ENCODE data around the gene C17orf113.

The C17orf113 gene

GRCh38 chr17:42072323-42073187, 22.2 kb upstream of the C17orf113 start:
- DNase-seq (ENCODE audit: low spot score): no peak

DNA sequence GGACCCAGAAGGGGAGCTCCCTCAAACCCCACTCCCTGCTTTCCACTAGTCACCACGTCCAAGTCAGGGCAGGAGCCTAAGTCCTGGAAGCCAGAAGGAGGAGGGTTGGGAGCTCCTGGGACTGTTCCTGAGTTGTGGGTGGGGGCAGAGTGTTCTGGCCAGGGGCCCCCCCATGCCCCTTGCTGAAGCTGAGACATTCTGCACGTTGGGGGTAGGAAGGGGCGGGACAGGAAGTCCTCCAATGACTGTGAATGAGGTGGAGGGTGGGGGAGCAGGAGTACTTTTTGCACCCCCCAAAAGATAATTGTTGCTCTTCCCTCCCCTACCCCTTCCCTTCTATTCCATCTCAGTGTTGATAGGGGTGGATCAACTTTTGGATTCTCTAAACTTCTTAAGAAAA, 21.4 kb upstream of the C17orf113 start:
- no peak for DNase-seq (ENCODE audit: low spot score)

DNA sequence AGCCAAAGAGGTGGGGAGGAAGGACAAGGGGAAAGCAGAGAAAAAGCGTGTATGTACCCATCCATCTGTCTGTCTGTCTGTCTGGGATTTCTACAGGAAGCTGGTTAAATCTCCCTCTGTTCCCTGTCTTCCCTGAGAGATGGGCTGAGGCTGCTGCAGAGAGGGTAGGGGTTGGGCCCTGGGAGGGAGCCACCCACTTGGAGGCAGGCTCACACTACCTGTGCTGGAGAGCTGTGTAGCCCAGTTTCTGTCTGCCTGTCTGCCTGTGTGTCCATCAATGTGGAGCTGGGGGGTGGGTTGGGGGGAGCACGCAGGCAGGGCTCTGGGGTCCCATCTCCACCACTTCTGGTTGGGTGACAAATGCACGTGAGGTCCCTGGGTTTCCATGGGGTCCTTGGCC, 18.6 kb upstream of the C17orf113 start:
- DNase-seq (ENCODE audit: low spot score): no peak

- peak; percentile 96 for DNase-seq (ENCODE audit: low spot score)
Observed at GRCh38 chr17:42067371-42068091, 17.1 kb upstream of the C17orf113 start.

GRCh38 chr17:42065201-42065600, 14.8 kb upstream of the C17orf113 start:
- no peak for DNase-seq (ENCODE audit: low spot score)

GRCh38 chr17:42062681-42063080, 12.3 kb upstream of the C17orf113 start:
- no peak for DNase-seq (ENCODE audit: low spot score)

DNA sequence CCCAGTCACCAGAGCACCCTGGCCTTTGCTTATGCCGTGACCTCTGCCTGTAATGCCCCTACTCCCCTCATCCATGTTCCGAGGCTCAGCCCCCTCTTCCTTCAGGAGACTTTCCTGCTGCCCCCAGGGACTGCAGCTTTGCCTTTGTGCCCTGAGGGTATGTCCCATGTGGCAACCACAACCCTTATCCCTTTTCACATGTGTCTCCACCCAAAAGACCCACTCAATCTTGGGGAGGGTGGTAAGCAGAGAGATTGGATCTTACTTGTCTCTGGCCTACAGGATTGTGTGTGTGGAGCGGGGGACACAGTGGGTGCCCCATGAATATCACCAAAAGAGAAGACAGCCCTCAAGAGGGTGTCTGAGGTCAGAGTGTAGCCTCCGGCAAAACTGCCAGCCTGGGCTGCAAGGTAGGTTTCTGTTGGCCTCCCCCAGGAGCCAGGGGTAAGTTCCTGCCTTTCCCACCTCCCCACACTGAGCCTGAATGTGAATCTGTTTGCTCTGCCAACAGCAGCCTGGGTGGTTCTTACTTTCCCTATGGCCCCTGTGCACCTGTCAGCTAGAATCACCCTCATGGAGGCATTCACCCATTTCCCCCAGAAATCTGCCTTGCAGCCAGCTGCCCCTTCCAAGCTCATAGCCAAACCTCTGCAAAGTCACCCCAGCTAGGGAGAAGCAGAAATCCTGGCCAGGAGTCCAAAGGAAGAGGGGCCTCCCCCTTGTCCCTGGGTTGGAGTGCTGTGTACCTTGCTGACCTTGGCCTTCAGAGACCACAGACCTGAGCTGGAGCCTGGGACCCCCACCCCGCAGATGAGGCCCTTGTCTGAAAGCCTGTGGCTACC, 11.5 kb upstream of the C17orf113 start:
- DNase-seq (ENCODE audit: low spot score): no peak

DNA sequence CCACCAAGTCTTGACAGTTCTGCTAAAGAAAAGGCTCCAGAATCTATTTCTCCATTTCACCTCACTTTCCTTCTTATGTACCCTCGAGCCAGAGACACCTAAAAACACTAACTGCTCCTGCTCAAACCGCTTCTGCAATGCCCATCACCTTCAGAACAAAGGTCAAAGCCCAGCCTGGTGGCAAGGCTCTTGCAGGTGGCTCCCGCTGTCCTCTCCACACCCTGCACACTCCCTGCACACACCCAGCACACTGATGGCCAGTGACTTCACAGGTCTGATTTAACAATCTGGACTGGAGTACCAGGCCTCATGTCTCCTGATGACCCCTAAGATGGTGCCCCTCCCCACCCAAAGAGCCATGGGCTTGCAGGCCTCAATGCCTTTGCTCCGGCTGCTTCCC, 9.8 kb upstream of the C17orf113 start:
- DNase-seq (ENCODE audit: low spot score): no peak

GRCh38 chr17:42059815-42060214, 9.4 kb upstream of the C17orf113 start:
- DNase-seq (ENCODE audit: low spot score): no peak

DNA sequence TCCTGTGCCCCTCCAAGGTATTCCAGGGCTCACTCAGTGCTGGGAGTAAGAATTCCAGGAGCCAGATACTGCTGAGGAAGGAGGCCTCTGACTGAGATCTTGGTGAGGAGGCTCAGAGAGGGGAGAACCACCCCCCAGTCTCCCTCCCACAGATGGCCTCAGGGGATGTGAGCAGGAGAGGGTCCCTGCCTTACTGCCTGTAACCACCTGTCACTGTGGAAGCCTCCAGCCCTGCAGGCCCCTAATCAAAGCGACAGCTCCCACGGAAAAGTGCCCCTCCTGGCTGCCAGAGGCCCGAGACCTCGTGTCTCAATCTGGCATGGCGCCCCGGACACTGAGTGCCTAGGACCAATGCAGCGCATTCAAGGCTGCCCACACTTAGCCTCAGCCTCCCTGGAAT, 7.7 kb upstream of the C17orf113 start:
- no peak for DNase-seq (ENCODE audit: low spot score)

DNA sequence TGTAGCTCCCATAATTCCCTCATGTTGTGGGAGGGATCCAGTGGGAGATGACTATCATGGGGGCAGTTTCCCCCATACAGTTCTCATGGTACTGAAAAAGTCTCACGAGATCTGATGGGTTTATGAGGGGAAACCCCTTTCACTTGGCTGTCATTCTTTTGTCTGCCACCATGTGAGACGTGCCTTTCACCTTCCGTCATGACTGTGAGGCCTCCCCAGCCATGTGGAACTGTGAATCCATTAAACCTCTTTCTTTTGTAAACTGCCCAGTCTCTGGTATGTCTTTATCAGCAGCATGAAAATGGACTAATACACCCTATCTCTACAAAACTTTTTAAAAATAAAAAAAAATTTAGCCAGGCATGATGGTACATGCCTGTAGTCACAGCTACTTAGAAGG, 6.2 kb upstream of the C17orf113 start:
- DNase-seq (ENCODE audit: low spot score): no peak

GRCh38 chr17:42055496-42055895, 5.1 kb upstream of the C17orf113 start:
- DNase-seq (ENCODE audit: low spot score): no peak

- DNase-seq (ENCODE audit: low spot score): no peak
Observed at GRCh38 chr17:42055027-42055426, 4.6 kb upstream of the C17orf113 start.

DNA sequence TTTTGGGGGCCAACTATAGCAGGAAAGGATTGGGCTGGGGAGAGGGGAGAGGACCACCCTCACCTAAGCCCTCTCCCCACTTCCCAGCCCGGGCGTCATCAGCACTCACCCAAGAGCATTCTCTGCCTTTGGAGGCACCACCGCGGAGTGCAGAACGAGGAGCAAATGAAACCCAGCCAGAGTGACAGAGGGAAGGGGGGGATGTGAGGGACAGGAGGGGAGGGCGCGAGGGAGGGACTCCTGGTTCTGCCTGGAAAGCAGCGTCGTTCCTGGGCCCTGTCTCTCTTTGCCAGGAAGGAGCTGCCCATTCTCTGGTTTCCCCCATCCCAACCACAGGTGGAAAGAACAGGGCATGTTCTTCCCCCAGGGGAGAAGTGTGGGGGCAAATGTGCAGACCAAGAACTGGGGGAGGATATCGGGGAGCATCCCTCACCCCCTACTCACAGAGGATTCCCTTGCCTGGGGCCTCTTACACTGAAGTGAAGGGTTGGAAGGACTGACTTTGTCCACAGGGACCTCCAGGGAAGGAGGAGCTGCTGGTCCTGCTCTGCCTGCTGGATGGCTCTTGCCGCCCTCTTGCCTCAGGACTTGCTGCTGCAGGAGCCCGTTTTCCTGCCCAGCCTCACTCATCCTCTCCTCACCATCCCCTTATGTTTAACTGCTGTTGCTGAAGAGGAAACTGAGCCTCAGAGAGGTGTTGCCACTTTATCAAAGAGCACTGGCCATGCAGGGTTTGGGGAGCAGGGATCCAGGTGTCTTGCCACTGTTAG, 3.5 kb upstream of the C17orf113 start:
- DNase-seq (ENCODE audit: low spot score): no peak

GRCh38 chr17:42052346-42052877, 2.0 kb upstream of the C17orf113 start:
- DNase-seq (ENCODE audit: low spot score): no peak

DNA sequence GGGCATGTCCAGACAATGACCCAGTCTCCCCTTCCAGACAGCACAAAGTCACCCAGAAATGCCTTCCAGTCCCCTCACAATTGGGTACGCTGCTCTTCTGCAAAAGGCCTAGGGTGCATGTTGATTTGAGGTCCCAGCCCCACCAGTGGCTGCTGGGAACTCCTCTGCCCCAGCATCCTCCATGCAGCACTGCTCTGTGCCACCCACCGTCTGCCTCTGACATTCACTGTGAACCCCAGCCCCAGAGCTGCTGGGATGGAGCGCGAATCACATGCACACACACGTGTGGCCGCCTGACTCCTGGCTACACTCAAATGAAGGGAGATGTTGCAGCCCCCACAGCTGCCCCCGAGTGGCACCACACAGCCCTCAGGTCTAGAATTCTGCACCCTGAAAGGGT, 1.2 kb upstream of the C17orf113 start:
- DNase-seq (ENCODE audit: low spot score): no peak

- DNase-seq (ENCODE audit: low spot score): no peak
Observed at GRCh38 chr17:42051013-42051400, 606 bp upstream of the C17orf113 start.

DNA sequence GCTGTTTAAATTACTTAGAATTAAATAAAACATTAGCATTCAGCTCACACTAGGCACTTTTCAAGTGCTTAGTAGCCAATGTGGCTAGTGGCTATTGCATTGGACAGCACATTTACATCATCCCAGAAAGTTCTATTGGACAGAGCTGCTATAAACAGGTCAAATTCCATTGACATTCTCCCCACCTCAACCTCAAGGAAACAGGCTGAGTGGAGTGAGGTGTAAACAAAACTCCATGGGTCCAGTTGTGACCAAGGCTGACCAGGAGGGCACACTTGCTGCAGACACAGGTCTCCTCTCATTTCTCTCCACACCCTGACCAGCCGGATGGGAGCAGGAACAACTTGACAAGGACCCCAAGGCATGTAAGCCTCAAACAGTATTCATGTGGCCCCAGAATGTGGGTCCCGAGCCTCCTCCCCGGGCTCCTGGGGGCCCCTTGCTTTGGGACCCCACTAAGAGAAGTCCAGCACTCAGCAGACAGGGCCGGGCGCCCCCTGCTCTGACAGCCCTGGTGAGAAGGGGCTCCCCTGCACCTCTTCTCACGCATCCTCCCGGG, 488 bp downstream of the C17orf113 start:
- DNase-seq (ENCODE audit: low spot score): peak; percentile 71

GRCh38 chr17:42047343-42047742, 3.1 kb downstream of the C17orf113 start:
- DNase-seq (ENCODE audit: low spot score): no peak

DNA sequence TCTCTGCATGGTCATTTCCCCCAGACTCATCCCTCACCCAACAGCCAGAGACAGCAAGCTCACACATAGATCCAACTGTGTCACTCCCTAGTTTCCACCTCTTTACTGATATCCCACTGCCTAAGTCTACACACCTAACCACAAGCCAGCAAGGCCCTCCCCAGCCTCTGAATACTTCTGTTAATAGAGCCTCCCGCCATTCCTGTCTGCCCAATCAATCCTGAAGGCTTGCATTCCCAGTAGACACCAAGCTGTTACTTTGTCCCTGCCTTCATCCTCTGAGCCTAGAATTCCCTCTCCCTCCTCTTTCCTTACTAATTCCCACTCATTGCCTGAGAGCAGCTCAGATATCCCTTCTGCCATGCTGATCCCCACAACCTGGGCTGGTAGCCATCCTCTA, 4.7 kb downstream of the C17orf113 start:
- DNase-seq (ENCODE audit: low spot score): no peak

Data from HuH-7 (cell line).